ENCODE data around the gene RHOT2.

Gene RHOT2

GRCh38 chr16:678858-679813 is 11.2 kb downstream of the RHOT2 start:
- Histone ChIP-seq H3K27ac (replicated peaks; ENCODE audit: low read length) (peak overlapping the region; percentile 72), H4K8ac (ENCODE audit: low read depth, low read length) (no peak overlapping the region), H3K4me1 (ENCODE audit: control insufficient read depth in 2 of 2, insufficient read depth in 1 of 2, low read depth in 1 of 2, low read length in 2 of 2) (peaks cover 7 to 26% of the 10 kb centered on the region in 2 donors), H2AFZ (ENCODE audit: low read length) (peak overlapping the region; percentile 78), H3K18ac (ENCODE audit: low read length) (peak overlapping the region; percentile 91), H2AK5ac (ENCODE audit: low read depth, low read length) (peak overlapping the region; percentile 99), H3K36me3 (replicated peaks in 1 of 2; ENCODE audit: control insufficient read depth in 2 of 2, insufficient read depth in 2 of 2, low read length in 2 of 2) (peaks cover 22 to 35% of the 10 kb centered on the region in 2 donors), H3K27me3 (ENCODE audit: control insufficient read depth in 3 of 3, insufficient read depth in 3 of 3, low read depth in 1 of 3, low read length in 3 of 3) (peaks cover 0 to 14% (median 0%) of the 10 kb centered on the region in 3 experiments), H3K9ac (ENCODE audit: low read depth, low read length, poor library complexity) (peak overlapping the region; percentile 80), H3K4me3 (ENCODE audit: low read length in 2 of 2) (peak overlapping the region; percentile 15 to 79), H3K9me3 (replicated peaks in 1 of 2; ENCODE audit: control insufficient read depth in 2 of 2, insufficient read depth in 1 of 2, low read depth in 1 of 2, low read length in 2 of 2) (peaks cover 0 to 2% of the 10 kb centered on the region in 2 donors), H3K4me2 (ENCODE audit: insufficient read depth, low read length, poor library complexity, severe bottlenecking) (peak overlapping the region; percentile 97), H4K91ac (ENCODE audit: low read depth, low read length, poor library complexity) (no peak overlapping the region), H2BK120ac (ENCODE audit: low read depth, low read length) (peak overlapping the region; percentile 54), H2BK15ac (ENCODE audit: low read length) (peak overlapping the region; percentile 94), H3K4ac (ENCODE audit: low read length) (peak overlapping the region; percentile 66), H3K23ac (ENCODE audit: low read depth, low read length, poor library complexity) (peak overlapping the region; percentile 89), H3K79me1 (ENCODE audit: low read depth, low read length) (peaks cover 30% of the 10 kb centered on the region), H2BK5ac (ENCODE audit: low read length) (peak overlapping the region; percentile 91), H2BK12ac (ENCODE audit: low read length) (peak overlapping the region; percentile 89), H3K14ac (ENCODE audit: low read length) (peak overlapping the region; percentile 56)
- WGBS, 2 donors (ENCODE audit: extremely low coverage in 2 of 2, insufficient read length in 2 of 2, insufficient replicate concordance in 1 of 2), result no CpG with 5 or more reads among the region's 52 CpGs
- peak; percentile 63 for DNase-seq (ENCODE audit: low spot score)

- H3K36me3 ChIP-seq (replicated peaks in 1 of 2; ENCODE audit: control insufficient read depth in 2 of 2, insufficient read depth in 2 of 2, low read length in 2 of 2), result peaks cover 23 to 35% of the 10 kb centered on the region in 2 donors
- H2BK120ac ChIP-seq (ENCODE audit: low read depth, low read length), result no peak within 1 kb of the TSS
- peak within 1 kb of the TSS; percentile 61 for H3K14ac ChIP-seq (ENCODE audit: low read length)
Observed at GRCh38 chr16:679814-680624, 12.1 kb downstream of the RHOT2 start, which contains the start of gene STUB1. STUB1 (plus strand) TSS chr16:680410; CDS start chr16:680526, 116 bp downstream.

GRCh38 chr16:680625-680945 is 12.7 kb downstream of the RHOT2 start:
- Histone ChIP-seq H3K23ac (ENCODE audit: low read depth, low read length, poor library complexity) (peak overlapping the region; percentile 98), H3K9me3 (replicated peaks in 1 of 2; ENCODE audit: control insufficient read depth in 2 of 2, insufficient read depth in 1 of 2, low read depth in 1 of 2, low read length in 2 of 2) (peaks cover 0 to 2% of the 10 kb centered on the region in 2 donors), H3K18ac (ENCODE audit: low read length) (peak overlapping the region; percentile 99), H2BK12ac (ENCODE audit: low read length) (no peak overlapping the region), H3K4me1 (ENCODE audit: control insufficient read depth in 2 of 2, insufficient read depth in 1 of 2, low read depth in 1 of 2, low read length in 2 of 2) (peaks cover 7 to 21% of the 10 kb centered on the region in 2 donors), H3K4me3 (ENCODE audit: low read length in 2 of 2) (peak overlapping the region; percentile 87 to 98), H3K14ac (ENCODE audit: low read length) (peak overlapping the region; percentile 61), H2AFZ (ENCODE audit: low read length) (peak overlapping the region; percentile 95), H2BK15ac (ENCODE audit: low read length) (no peak overlapping the region), H4K8ac (ENCODE audit: low read depth, low read length) (no peak overlapping the region), H4K91ac (ENCODE audit: low read depth, low read length, poor library complexity) (no peak overlapping the region), H2AK5ac (ENCODE audit: low read depth, low read length) (peak overlapping the region; percentile 86), H3K4me2 (ENCODE audit: insufficient read depth, low read length, poor library complexity, severe bottlenecking) (peak overlapping the region; percentile 96), H3K36me3 (replicated peaks in 1 of 2; ENCODE audit: control insufficient read depth in 2 of 2, insufficient read depth in 2 of 2, low read length in 2 of 2) (peaks cover 29 to 41% of the 10 kb centered on the region in 2 donors), H2BK5ac (ENCODE audit: low read length) (peak overlapping the region; percentile 82), H3K9ac (ENCODE audit: low read depth, low read length, poor library complexity) (peak overlapping the region; percentile 94), H3K79me1 (ENCODE audit: low read depth, low read length) (peaks cover 31% of the 10 kb centered on the region), H2BK120ac (ENCODE audit: low read depth, low read length) (no peak overlapping the region), H3K27ac (replicated peaks; ENCODE audit: low read length) (peak overlapping the region; percentile 93), H3K4ac (ENCODE audit: low read length) (no peak overlapping the region), H3K27me3 (ENCODE audit: control insufficient read depth in 3 of 3, insufficient read depth in 3 of 3, low read depth in 1 of 3, low read length in 3 of 3) (peaks cover 0 to 6% (median 0%) of the 10 kb centered on the region in 3 experiments)
- no CpG with 5 or more reads among the region's 38 CpGs for WGBS, 2 donors (ENCODE audit: extremely low coverage in 2 of 2, insufficient read length in 2 of 2, insufficient replicate concordance in 1 of 2)
- DNase-seq (ENCODE audit: low spot score), result no peak

More at GRCh38 chr16:679814-680624, 12.1 kb downstream of the RHOT2 start, which contains the start of gene STUB1:
- Histone ChIP-seq H4K91ac (ENCODE audit: low read depth, low read length, poor library complexity) (no peak within 1 kb of the TSS), H3K23ac (ENCODE audit: low read depth, low read length, poor library complexity) (peak within 1 kb of the TSS; percentile 98), H3K4me2 (ENCODE audit: insufficient read depth, low read length, poor library complexity, severe bottlenecking) (peak within 1 kb of the TSS; percentile 97), H2BK12ac (ENCODE audit: low read length) (no peak within 1 kb of the TSS), H3K27ac (replicated peaks; ENCODE audit: low read length) (peak within 1 kb of the TSS; percentile 93), H3K9ac (ENCODE audit: low read depth, low read length, poor library complexity) (peak within 1 kb of the TSS; percentile 94), H3K9me3 (replicated peaks in 1 of 2; ENCODE audit: control insufficient read depth in 2 of 2, insufficient read depth in 1 of 2, low read depth in 1 of 2, low read length in 2 of 2) (peaks cover 0 to 2% of the 10 kb centered on the region in 2 donors), H3K4me1 (ENCODE audit: control insufficient read depth in 2 of 2, insufficient read depth in 1 of 2, low read depth in 1 of 2, low read length in 2 of 2) (peaks cover 7 to 25% of the 10 kb centered on the region in 2 donors), H3K79me1 (ENCODE audit: low read depth, low read length) (peaks cover 30% of the 10 kb centered on the region), H3K4me3 (ENCODE audit: low read length in 2 of 2) (peak within 1 kb of the TSS; percentile 87 to 98), H3K4ac (ENCODE audit: low read length) (no peak within 1 kb of the TSS), H4K8ac (ENCODE audit: low read depth, low read length) (peak within 1 kb of the TSS; percentile 52), H2BK5ac (ENCODE audit: low read length) (peak within 1 kb of the TSS; percentile 91), H2BK15ac (ENCODE audit: low read length) (peak within 1 kb of the TSS; percentile 92), H3K18ac (ENCODE audit: low read length) (peak within 1 kb of the TSS; percentile 99), H3K27me3 (ENCODE audit: control insufficient read depth in 3 of 3, insufficient read depth in 3 of 3, low read depth in 1 of 3, low read length in 3 of 3) (peaks cover 0 to 10% (median 0%) of the 10 kb centered on the region in 3 experiments), H2AFZ (ENCODE audit: low read length) (peak within 1 kb of the TSS; percentile 95), H2AK5ac (ENCODE audit: low read depth, low read length) (peak within 1 kb of the TSS; percentile 86)
- no CpG with 5 or more reads among the region's 91 CpGs for WGBS, 2 donors (ENCODE audit: extremely low coverage in 2 of 2, insufficient read length in 2 of 2, insufficient replicate concordance in 1 of 2)
- DNase-seq (ENCODE audit: low spot score), result peak; percentile 87

Data from neuronal stem cell (in vitro differentiated cells).